IPS-20b (cell line): ENCODE data around the gene CDH2.

Experiments
- H3K27ac ChIP-seq: one replicate; pipeline ENCODE4 v1.5.1; 2013; ENCODE audit warnings: low read length
- H3K27me3 ChIP-seq: 2 replicates; pipeline ENCODE4 v1.6.1; 2013; ENCODE audit warnings: mild to moderate bottlenecking, low read length, inconsistent platforms; ENCODE audit not compliant: insufficient read depth
- H3K36me3 ChIP-seq: 2 replicates; pipeline ENCODE4 v1.6.1; 2013; ENCODE audit warnings: low read depth, mild to moderate bottlenecking, inconsistent platforms, low read length, moderate library complexity; ENCODE audit not compliant: insufficient read depth
- H3K4me1 ChIP-seq: 2 replicates; pipeline ENCODE4 v1.6.1; 2013; ENCODE audit warnings: mild to moderate bottlenecking, control low read depth, inconsistent platforms, low read length, moderate library complexity; ENCODE audit not compliant: insufficient read depth
- H3K4me3 ChIP-seq: 2 replicates; pipeline ENCODE4 v1.5.1; 2013; ENCODE audit warnings: mild to moderate bottlenecking, low read length, inconsistent platforms
- H3K9ac ChIP-seq: 2 replicates; pipeline ENCODE4 v1.6.1; 2013; ENCODE audit warnings: low read depth, mild to moderate bottlenecking, inconsistent platforms, low read length, moderate library complexity
- H3K9me3 ChIP-seq: 2 replicates; pipeline ENCODE4 v1.6.1; 2013; ENCODE audit warnings: mild to moderate bottlenecking, low read depth, low read length, inconsistent platforms; ENCODE audit not compliant: insufficient read depth

CDH2 gene

GRCh38 chr18:28176948-28177827 lies at the start of gene CDH2:
Gene CDH2 (minus strand): TSS chr18:28177130. CDS start chr18:28177022, 108 bp downstream.
- Histone ChIP-seq H3K36me3 (no peaks in the 10 kb centered on the region), H3K4me3 (peak within 1 kb of the TSS; percentile 91), H3K9ac (peak within 1 kb of the TSS; percentile 81), H3K27me3 (peaks cover 52% of the 10 kb centered on the region), H3K27ac (no peak within 1 kb of the TSS), H3K9me3 (no peaks in the 10 kb centered on the region), H3K4me1 (peaks cover 48% of the 10 kb centered on the region)

- no peaks in the 10 kb centered on the region for H3K36me3 ChIP-seq
- H3K27me3 ChIP-seq = no peaks in the 10 kb centered on the region
- no peaks in the 10 kb centered on the region for H3K4me1 ChIP-seq
- no peak overlapping the region for H3K4me3 ChIP-seq
- no peak overlapping the region for H3K27ac ChIP-seq
- H3K9me3 ChIP-seq = no peaks in the 10 kb centered on the region
- H3K9ac ChIP-seq = no peak overlapping the region
These were observed 35.1 kb upstream of the CDH2 start for GRCh38 chr18:28212060-28212459.

DNA sequence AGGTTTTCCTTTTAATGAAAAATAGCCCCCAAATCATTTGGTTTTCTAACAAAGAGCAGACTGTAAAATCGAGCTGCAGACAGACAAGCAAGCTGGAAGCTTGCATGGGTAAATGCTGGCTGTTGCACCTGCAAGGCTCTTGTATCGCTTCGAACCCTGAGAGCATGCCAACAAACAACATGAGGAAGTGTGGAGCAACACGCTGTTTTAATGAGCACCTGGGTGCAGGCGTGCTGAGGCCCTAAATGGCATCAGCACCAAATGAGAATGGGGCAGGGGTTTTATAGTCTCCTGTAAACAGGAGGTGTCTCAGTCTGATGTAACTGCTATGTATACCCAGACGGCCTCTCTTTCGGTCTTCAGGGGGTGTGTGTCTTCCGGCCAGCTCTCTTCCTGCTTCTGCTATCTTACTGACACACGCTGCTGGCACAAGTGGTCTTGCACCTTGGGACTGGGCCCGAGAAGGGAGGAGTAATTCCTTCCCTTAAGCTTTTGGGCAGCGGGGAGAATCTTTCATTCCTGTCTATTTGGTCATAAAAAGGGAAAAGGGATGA lies 31.9 kb upstream of the CDH2 start:
- Histone ChIP-seq H3K9ac (no peak overlapping the region), H3K9me3 (no peaks in the 10 kb centered on the region), H3K27me3 (no peaks in the 10 kb centered on the region), H3K4me1 (no peaks in the 10 kb centered on the region), H3K27ac (no peak overlapping the region), H3K36me3 (no peaks in the 10 kb centered on the region), H3K4me3 (no peak overlapping the region)

DNA sequence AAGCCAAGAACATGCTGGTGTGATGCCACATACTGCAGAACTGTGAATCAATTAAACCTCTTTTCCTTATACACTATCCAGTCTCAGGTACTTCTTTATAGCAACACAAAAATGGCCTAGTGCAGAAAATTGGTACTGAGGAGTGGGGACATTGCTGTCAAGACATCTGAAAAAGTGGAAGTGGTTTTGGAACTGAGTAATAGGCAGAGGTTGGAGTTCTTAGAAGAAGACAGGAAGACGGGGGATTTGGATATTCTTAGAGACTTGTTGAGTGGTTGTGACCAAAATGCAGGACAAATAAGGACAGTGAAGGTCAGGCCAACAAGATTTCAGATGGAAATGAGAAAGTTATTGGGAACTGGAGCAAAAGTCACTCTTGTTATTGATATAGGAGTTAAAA lies 31.3 kb upstream of the CDH2 start:
- no peaks in the 10 kb centered on the region for H3K4me1 ChIP-seq

DNA sequence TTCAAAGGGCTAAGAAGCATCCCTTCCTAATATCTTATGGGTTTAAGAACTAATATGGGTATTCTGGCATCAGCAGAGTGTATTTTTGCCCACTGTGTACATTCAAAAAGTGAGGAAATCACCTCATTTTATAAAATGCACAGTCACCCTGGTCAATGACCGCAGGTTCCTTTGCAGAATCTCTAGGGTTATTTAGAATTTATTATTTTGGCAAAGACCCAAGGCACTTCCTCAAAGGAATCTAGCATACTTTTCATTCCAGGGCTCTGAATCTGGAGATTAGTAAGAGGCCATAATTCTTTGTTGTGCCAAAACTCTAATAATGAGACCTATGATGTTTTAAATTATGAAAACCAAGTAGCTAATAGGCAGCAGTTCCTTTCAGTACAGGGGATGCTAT lies 27.2 kb upstream of the CDH2 start:
- H3K27ac ChIP-seq = no peak overlapping the region
- no peaks in the 10 kb centered on the region for H3K27me3 ChIP-seq
- no peaks in the 10 kb centered on the region for H3K4me1 ChIP-seq
- H3K4me3 ChIP-seq = no peak overlapping the region
- H3K9ac ChIP-seq = no peak overlapping the region
- H3K36me3 ChIP-seq = no peaks in the 10 kb centered on the region
- H3K9me3 ChIP-seq = no peaks in the 10 kb centered on the region

More for the DNA sequence above, 31.3 kb upstream of the CDH2 start:
- Histone ChIP-seq H3K27me3 (no peaks in the 10 kb centered on the region), H3K9ac (no peak overlapping the region), H3K4me3 (no peak overlapping the region), H3K9me3 (no peaks in the 10 kb centered on the region), H3K27ac (no peak overlapping the region), H3K36me3 (no peaks in the 10 kb centered on the region)

- H3K4me3 ChIP-seq = no peak overlapping the region
- no peaks in the 10 kb centered on the region for H3K36me3 ChIP-seq
- H3K4me1 ChIP-seq = no peaks in the 10 kb centered on the region
- no peak overlapping the region for H3K27ac ChIP-seq
- H3K9ac ChIP-seq = no peak overlapping the region
- no peaks in the 10 kb centered on the region for H3K27me3 ChIP-seq
- no peaks in the 10 kb centered on the region for H3K9me3 ChIP-seq
These were observed 24.1 kb upstream of the CDH2 start for GRCh38 chr18:28201056-28201455.

- Histone ChIP-seq H3K4me3 (no peak overlapping the region), H3K27ac (no peak overlapping the region), H3K27me3 (no peaks in the 10 kb centered on the region), H3K9ac (no peak overlapping the region), H3K36me3 (no peaks in the 10 kb centered on the region), H3K9me3 (no peaks in the 10 kb centered on the region), H3K4me1 (no peaks in the 10 kb centered on the region)
These were observed 21.7 kb upstream of the CDH2 start for GRCh38 chr18:28198620-28199019.

- Histone ChIP-seq H3K27me3 (no peaks in the 10 kb centered on the region), H3K36me3 (no peaks in the 10 kb centered on the region), H3K9ac (no peak overlapping the region), H3K4me3 (no peak overlapping the region), H3K9me3 (no peaks in the 10 kb centered on the region), H3K4me1 (no peaks in the 10 kb centered on the region), H3K27ac (no peak overlapping the region)
These were observed 16.3 kb upstream of the CDH2 start for GRCh38 chr18:28193177-28193778.

- no peak overlapping the region for H3K27ac ChIP-seq
- no peaks in the 10 kb centered on the region for H3K36me3 ChIP-seq
- H3K4me3 ChIP-seq = no peak overlapping the region
- H3K27me3 ChIP-seq = no peaks in the 10 kb centered on the region
- no peaks in the 10 kb centered on the region for H3K4me1 ChIP-seq
- no peaks in the 10 kb centered on the region for H3K9me3 ChIP-seq
- no peak overlapping the region for H3K9ac ChIP-seq
These were observed 12.7 kb upstream of the CDH2 start for GRCh38 chr18:28189400-28190239.

GRCh38 chr18:28185121-28185520 lies 8.2 kb upstream of the CDH2 start:
- H3K4me3 ChIP-seq = no peak overlapping the region
- no peak overlapping the region for H3K9ac ChIP-seq
- no peaks in the 10 kb centered on the region for H3K9me3 ChIP-seq
- no peaks in the 10 kb centered on the region for H3K36me3 ChIP-seq
- H3K27ac ChIP-seq = no peak overlapping the region
- peaks cover 4% of the 10 kb centered on the region; the same call in 1 of the 2 replicates for H3K27me3 ChIP-seq
- H3K4me1 ChIP-seq = peaks cover 24% of the 10 kb centered on the region

GRCh38 chr18:28183418-28184078 lies 6.6 kb upstream of the CDH2 start:
- H3K4me1 ChIP-seq = peaks cover 39% of the 10 kb centered on the region
- H3K9ac ChIP-seq = no peak overlapping the region
- H3K9me3 ChIP-seq = no peaks in the 10 kb centered on the region
- no peak overlapping the region for H3K27ac ChIP-seq
- no peaks in the 10 kb centered on the region for H3K36me3 ChIP-seq
- H3K27me3 ChIP-seq = peaks cover 17% of the 10 kb centered on the region
- H3K4me3 ChIP-seq = no peak overlapping the region
